HG03432 (cell line): ENCODE results near the gene CADM2.

Experiments used
- ATAC-seq: cut with Tn5 transposase; IDR thresholded peaks from one replicate; pipeline ENCODE4 v1.9.1; 2021; ENCODE audit warnings: mild to moderate bottlenecking, moderate library complexity; ENCODE audit not compliant: unreplicated experiment

The CADM2 gene

DNA sequence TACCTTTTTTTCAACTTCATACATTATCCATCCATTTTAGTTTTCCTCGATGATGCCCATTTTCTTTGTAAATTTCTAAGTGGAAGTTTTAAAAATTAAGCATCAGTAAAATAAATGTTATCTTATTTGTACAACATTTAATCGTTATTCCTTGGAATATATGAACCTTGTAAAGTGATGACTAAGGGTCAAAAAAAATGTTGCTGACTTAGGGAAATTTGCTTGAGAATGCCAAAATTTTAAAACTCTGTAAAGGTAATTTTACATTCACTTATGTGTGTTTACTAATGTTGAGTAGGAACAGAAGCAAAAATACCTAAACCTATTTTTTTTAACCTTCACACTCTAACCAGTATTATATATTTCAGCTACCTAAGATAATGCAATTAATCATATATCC, 1115.0 kb downstream of the CADM2 start:
- ATAC-seq = no peak

GRCh38 chr3:86087160-86087871, 1128.5 kb downstream of the CADM2 start:
- no peak for ATAC-seq

DNA sequence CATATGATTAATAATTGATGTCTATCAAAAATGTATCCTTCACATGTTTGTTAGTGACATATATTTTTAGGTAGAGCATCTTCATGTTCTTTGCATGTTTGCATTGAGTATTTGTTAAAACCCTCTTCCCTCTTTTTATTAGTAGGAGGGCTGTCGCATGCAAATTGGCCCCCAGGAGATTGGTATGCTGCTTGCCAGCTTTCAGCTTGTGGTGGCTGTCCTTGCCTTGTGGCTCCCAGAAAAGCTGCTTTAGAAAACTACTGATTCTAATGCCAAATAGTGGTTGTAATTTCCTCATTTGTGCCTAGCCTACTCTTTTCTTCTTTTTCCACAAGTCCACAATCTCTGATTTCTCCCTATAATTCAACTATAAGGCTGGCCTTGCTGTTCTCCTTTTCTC, 1145.4 kb downstream of the CADM2 start:
- ATAC-seq = no peak

DNA sequence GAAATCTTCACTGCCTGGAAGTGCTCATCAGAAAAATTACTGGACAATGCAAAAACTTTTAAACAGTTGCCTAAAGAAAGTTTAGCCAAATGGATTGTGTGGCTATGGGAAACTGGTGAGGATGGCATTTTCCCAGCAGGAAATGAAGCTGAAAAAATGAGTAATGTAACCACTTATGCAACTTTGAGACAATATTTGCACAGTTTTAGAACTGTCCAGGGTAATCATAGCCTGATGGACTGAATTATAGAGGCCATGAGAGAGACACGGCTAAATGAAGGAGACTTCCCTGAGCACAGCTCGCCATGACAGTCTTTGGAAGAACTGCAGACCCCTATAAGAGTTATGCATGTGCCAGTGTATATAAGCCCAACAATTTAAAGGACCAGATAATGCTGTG, 1150.6 kb downstream of the CADM2 start:
- ATAC-seq = no peak
